BE2C (cell line): ENCODE data around the gene MAST2.

Source experiments
- DNase-seq: peaks from one replicate; pipeline ENCODE4 v3.0.0-alpha.2; 2020
- H3K27me3 ChIP-seq: fragments of 250-450 bp; sonication (Bioruptor Pico); 2 replicates; pipeline ENCODE4 v1.5.1; 2020; ENCODE audit warnings: mild to moderate bottlenecking
- H3K36me3 ChIP-seq: fragments of 250-450 bp; sonication (Bioruptor Pico); 2 replicates; pipeline ENCODE4 v1.5.1; 2020; ENCODE audit warnings: mild to moderate bottlenecking
- H3K4me1 ChIP-seq: fragments of 250-450 bp; sonication (Bioruptor Pico); 2 replicates; pipeline ENCODE4 v1.5.1; 2020
- H3K4me3 ChIP-seq: 2 replicates; pipeline ENCODE4 v1.5.1; 2011; ENCODE audit warnings: low read depth, low read length
- H3K9me3 ChIP-seq: fragments of 250-450 bp; sonication (Bioruptor Pico); 2 replicates; pipeline ENCODE4 v1.5.1; 2020
- CTCF ChIP-seq: IDR thresholded peaks from 2 replicates; pipeline ENCODE4 v1.5.1; 2012; ENCODE audit warnings: mild to moderate bottlenecking, low read depth, low read length

Gene MAST2

GRCh38 chr1:46003315-46003714, 199.9 kb downstream of the MAST2 start:
- DNase-seq = no peak
- no peak overlapping the region for H3K4me3 ChIP-seq
- no peaks in the 10 kb centered on the region for H3K9me3 ChIP-seq
- H3K27me3 ChIP-seq = no peaks in the 10 kb centered on the region
- H3K36me3 ChIP-seq = no peaks in the 10 kb centered on the region
- TF ChIP-seq CTCF = no peak
- H3K4me1 ChIP-seq = no peaks in the 10 kb centered on the region

GRCh38 chr1:46004492-46004891, 201.1 kb downstream of the MAST2 start:
- TF ChIP-seq CTCF = no peak
- Histone ChIP-seq H3K9me3 (no peaks in the 10 kb centered on the region), H3K4me3 (no peak overlapping the region), H3K27me3 (no peaks in the 10 kb centered on the region), H3K36me3 (no peaks in the 10 kb centered on the region), H3K4me1 (no peaks in the 10 kb centered on the region)
- DNase-seq = no peak

GRCh38 chr1:46005594-46005993, 202.2 kb downstream of the MAST2 start:
- Histone ChIP-seq H3K4me3 (no peak overlapping the region), H3K27me3 (no peaks in the 10 kb centered on the region), H3K9me3 (no peaks in the 10 kb centered on the region), H3K36me3 (no peaks in the 10 kb centered on the region), H3K4me1 (no peaks in the 10 kb centered on the region)
- no peak for TF ChIP-seq CTCF
- no peak for DNase-seq

DNA sequence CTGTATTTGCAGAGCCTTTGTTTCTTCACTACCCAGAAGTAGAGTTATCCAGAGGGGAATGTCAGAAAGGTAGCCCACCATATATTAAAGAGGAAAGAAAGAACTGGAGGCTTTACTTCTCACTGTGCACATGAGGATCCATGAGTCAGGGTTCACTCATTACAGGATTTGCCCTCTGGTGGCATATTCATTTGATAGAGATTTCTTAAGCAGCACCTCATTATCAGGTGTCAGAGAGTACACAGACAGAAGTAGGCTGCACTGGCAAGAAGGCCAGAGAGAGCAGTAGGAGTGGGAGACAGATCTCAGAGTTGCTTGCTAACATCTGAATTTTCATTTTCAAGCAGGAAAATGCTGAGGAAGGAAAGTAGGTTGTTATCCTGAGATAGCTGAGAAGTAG, 205.2 kb downstream of the MAST2 start:
- Histone ChIP-seq H3K36me3 (no peaks in the 10 kb centered on the region), H3K4me1 (no peaks in the 10 kb centered on the region)

DNA sequence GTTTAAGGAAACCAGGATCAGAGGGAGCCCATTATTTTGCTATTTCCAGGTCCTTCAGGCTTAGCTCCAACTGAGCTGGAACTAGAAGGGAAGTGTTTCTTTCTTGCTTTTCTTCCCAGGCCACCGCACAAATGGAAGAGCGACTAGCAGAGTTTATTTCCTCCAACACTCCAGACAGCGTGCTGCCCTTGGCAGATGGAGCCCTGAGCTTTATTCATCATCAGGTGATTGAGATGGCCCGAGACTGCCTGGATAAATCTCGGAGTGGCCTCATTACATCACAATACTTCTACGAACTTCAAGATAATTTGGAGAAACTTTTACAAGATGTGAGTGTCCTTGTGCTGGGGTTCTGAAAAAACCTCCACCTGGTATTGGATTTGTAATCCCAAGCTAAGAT, 207.2 kb downstream of the MAST2 start:
- H3K27me3 ChIP-seq = no peaks in the 10 kb centered on the region
- H3K9me3 ChIP-seq = no peaks in the 10 kb centered on the region
- H3K36me3 ChIP-seq = no peaks in the 10 kb centered on the region
- no peak overlapping the region for H3K4me3 ChIP-seq
- no peak for TF ChIP-seq CTCF
- DNase-seq = no peak
- H3K4me1 ChIP-seq = no peaks in the 10 kb centered on the region

More for the DNA sequence above, 205.2 kb downstream of the MAST2 start:
- Histone ChIP-seq H3K27me3 (no peaks in the 10 kb centered on the region), H3K4me3 (no peak overlapping the region), H3K9me3 (no peaks in the 10 kb centered on the region)
- no peak for TF ChIP-seq CTCF
- DNase-seq = no peak

DNA sequence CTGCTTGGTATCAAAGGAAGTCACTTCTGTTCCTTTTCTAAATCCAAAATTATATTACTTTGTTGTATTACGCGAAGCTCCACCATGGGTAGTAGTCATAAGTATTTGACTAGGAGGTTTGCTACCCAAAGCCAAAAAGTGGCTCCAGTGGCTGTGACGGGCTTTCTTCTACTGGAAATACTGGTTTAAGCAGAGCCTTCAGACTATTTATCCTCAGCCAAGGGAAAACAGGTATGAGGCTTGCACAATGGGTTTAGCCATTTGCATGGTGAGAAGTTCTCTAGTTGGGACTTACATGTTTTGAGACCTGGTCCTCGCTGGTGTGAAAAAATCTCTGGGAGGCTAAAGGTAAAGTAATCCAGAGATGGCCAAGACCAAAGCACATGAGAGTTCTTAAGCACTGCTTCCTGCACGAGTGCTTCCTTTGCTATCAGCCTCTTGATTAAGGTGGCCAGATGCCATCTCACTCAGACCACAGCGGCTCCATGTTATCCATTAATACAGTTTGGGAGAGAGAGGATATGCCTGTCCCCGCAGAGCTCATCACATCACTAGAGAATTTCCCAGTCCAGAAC, 207.8 kb downstream of the MAST2 start:
- Histone ChIP-seq H3K9me3 (no peaks in the 10 kb centered on the region), H3K27me3 (no peaks in the 10 kb centered on the region), H3K4me3 (no peak overlapping the region), H3K36me3 (no peaks in the 10 kb centered on the region), H3K4me1 (no peaks in the 10 kb centered on the region)
- DNase-seq = no peak
- no peak for TF ChIP-seq CTCF
